Measurements from ENCODE around the gene DPP6.
"Not testable (repeated sequence)": the region's sequence is repeated elsewhere in the genome, so short reads cannot be mapped to it uniquely, and the experiment has no call there.

- not testable (repeated sequence) for TF ChIP-seq CTCF, POLR2A (IDR thresholded peaks at IDR 0.05)
Observed at GRCh38 chr7:154155928-154156327, 103.7 kb downstream of the DPP6 start.

All from heart left ventricle (tissue), 13 donors.